GM12892 (cell line): ENCODE results near the gene OR2H2.

Source experiments
- DNase-seq: peaks from one replicate; pipeline ENCODE4 v3.0.0; 2011; ENCODE audit not compliant: insufficient read length
- FAIRE-seq: peaks from 2 replicates; lab custom pipeline; 2011; peaks lifted over from hg19 to GRCh38; lab: Jason Lieb, UNC
- POLR2A ChIP-seq: IDR thresholded peaks from 2 replicates; pipeline ENCODE4 v1.6.1; 2011; ENCODE audit warnings: low read depth, low read length, control low read depth
- POLR2AphosphoS5 ChIP-seq: IDR thresholded peaks from 2 replicates; pipeline ENCODE4 v1.6.1; 2011; ENCODE audit warnings: low read depth, low read length, control low read depth
- TAF1 ChIP-seq: IDR thresholded peaks from 2 replicates; pipeline ENCODE4 v1.6.1; 2011; ENCODE audit warnings: low read depth, mild to moderate bottlenecking, control low read depth, low read length, borderline replicate concordance

OR2H2 gene

DNA sequence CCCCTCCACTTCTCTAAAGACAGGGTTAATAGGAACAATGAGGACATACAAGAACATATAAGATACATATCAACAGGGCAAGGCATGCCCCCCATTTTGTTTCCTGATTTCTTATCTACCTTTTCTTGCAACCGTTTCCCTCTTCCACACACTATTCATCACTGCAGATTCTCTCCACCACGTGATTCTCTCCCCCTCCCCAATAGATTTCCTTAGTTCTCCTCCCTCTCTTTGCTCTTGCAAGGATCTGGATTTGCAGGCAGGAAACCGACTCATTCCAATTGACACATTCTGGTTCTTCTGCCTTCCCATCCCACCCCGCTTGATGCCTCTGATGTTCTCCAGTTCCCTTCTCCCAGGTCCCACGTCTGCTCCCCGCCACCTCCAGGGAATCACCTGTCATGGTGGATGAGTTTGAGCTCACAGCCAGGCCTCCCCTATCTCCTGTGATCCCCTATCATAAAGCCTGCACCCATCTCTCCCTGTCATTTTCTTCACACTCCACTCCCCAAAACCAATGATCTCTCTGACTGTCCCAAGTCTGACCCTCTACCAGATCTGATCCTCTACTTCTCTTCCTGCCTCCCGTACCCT lies 40.5 kb downstream of the OR2H2 start:
- TF ChIP-seq POLR2AphosphoS5 (no peak), TAF1 (no peak), POLR2A (no peak)

DNA sequence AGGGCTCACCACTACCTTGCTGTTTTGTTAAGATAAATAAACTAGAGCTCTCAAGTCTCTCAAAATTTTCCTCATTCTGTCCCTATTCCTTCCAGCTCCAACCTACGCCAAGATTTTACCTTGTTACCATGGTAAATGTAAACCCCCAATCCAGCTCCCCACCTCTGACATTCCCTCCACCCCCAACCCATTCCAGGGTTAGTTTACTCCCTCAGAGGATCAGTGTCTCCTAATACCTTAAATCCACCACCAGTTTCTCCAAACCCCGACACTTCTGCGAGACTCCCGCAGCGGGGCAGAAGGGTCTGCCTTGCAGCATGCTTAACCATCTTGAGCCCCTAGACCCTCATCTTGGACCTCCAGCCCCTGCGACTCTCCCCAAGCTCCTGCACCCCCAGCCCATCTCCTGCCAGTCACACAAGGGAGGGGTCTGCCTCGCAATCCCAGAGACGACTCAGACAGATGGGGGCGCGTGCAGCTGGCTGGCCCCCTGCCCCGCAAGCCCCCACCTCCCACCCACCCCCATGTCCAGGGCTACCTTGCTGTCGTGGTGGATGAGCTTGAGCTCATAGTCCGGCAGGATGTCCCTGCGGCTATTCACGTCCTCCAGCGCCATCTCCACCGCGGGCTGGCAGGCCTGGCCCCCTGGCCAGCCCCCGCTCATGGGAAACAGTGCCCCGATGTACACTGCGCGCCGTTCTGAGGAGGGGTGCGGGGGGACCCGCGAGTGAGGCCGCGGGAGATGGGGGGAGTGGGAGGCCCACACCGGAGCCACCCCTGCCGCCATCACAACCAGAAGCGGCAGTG lies 42.2 kb downstream of the OR2H2 start:
- no peak for DNase-seq
- TF ChIP-seq POLR2AphosphoS5 (no peak), TAF1 (no peak), POLR2A (no peak)
- no peak for FAIRE-seq

More for the DNA sequence above, 40.5 kb downstream of the OR2H2 start:
- no peak for DNase-seq
- no peak for FAIRE-seq

DNA sequence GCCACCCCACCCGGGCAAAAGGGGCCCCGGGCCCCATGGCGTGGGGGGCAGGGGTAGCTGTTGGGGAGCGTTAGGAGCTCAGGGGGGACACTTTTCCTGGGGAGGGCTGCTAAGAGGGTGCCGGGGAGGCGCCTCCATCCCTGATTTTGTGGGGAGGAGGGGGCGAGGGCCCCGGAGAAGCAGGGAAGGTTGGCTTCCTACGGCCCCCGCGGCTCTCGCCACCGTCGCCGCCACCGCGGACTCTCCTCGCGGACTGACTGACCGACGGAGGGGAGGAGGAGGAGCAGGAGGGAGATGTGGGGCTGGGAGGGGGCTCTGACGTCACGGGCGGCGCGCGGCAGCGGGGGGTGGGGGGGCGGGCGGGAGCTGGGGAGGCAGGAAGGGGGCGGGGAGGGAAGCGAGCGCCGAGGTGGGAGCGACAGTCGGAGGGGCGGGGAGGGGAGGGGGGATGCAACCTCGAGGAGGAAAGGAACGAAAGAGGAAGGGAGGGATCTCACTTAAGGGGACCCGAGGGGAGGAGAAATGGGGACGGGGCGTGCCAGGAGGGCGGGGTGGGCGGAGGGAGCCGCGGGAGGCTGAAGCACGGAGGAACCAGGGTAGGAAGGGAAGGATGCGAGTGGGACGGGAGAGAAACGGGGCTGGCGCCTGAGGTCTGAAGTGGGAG lies 43.0 kb downstream of the OR2H2 start:
- FAIRE-seq (peak; percentile 56), DNase-seq (peak; percentile 34)
- TF ChIP-seq POLR2A (no peak), POLR2AphosphoS5 (no peak), TAF1 (no peak)

DNA sequence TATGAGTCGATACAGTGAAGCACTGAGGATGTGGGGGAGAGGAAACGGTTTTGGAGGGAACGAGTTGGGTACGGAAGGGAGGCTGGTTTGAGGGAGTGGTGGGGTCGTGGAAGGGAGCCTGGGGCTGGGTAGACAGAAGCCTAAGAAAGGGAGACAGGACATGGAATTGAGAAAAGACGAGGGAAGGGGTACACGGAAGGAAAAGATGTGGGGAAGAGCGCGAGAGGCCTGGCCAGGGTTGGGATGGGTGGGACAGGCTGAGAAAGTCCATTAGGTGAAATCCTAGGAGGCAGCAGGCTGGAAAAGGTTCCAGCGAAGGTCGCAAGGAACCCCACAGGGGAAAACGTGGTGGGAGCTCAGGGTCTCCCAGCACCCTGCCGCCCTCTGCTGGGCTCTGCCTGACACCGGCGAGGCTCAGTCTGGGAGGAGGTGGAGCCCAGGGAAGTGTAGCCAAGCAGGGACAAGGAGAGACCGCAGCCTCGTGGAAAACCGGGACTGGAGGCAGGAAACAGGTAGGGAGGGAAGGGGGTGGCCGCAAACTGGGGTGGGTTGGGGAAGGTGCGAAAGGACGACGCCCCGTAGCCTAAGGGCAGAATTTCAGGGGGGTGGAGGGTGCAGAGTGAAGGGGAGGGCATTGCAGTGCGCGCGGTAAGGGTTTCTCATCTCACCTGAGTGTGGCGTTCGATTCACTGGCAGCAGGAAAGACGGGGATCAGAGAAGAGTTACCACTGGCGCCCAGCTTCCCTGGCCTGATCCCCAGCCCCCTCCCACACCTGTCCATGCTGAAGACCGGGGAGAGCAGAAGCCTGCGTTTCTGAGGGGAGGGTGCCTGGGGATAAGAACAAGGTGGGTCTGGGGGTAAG lies 43.7 kb downstream of the OR2H2 start:
- TF ChIP-seq POLR2AphosphoS5: no peak
- TF ChIP-seq POLR2A: no peak
- no peak for TF ChIP-seq TAF1
- FAIRE-seq (no peak), DNase-seq (peak; percentile 60)

DNA sequence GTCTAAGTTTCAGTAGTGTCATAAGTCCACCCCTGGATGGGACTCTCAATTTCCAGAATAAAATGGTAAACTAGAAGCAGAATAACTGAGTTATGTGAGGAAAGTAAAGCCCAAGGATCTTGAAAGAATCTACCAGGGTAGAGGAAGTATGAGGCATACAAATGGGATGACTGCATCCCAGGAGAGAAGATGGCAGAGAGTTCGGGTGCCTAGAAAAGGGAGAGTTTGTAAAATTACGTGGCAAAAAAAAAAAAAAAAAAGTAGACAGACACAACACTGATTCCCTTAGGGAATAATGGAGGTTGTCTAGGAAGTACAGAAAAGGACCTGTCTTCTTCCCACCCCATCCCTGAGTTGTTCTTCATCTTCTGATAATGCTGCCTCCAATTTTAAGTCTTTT lies 44.6 kb downstream of the OR2H2 start:
- no peak for TF ChIP-seq POLR2A
- no peak for TF ChIP-seq TAF1
- TF ChIP-seq POLR2AphosphoS5: no peak
- DNase-seq (no peak), FAIRE-seq (no peak)

DNA sequence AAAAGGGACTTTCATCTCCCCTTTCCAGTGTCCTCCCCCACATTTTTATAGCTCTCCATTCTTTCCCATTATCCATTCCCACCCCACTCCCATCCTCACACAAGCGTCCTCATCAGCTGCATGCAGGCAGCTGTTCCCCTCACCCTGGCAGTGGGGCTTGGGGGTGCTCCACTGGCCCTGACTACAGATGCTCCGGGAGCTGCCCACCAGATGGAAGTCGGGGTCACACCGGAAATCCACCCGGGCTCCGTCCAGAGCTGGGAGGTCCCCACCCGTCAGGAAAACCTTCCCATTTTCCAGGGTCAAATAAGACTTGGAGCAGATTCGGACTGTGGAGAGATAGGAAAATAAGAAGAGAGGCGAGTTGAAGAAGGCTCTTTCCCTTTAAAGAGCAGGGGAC lies 45.4 kb downstream of the OR2H2 start:
- DNase-seq (no peak), FAIRE-seq (no peak)
- TF ChIP-seq POLR2AphosphoS5 (no peak), POLR2A (no peak), TAF1 (no peak)

DNA sequence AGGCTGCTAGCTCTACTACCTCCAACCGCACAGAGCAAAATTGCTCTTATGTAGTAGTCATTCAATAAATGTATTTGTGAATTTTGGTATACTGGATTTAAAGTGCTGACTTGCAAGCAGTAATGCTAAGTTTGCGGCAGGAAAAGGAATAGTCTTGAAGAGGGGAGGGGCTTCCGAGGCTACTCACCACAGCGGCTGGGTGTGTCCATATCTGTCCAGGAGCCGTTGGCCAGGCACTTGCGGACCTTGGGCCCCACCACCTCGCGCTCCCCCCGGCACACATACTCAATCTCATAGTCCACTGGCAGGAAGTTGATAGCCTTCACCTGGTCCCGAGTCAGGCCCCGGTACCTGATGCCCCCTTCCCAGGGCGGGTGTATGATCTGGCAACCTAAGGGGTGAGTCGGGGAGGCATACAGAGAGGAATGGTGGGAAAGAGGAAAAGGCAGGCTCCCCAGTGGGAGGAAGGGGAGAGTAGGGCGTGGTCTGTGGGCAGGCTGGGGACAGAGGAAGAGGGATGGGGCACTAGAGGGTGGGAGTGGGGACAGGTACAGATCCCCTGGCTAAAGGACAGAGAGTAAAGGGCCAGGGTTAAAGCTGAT lies 46.4 kb downstream of the OR2H2 start:
- FAIRE-seq: no peak
- TF ChIP-seq POLR2AphosphoS5 (no peak), POLR2A (no peak), TAF1 (no peak)
- no peak for DNase-seq

DNA sequence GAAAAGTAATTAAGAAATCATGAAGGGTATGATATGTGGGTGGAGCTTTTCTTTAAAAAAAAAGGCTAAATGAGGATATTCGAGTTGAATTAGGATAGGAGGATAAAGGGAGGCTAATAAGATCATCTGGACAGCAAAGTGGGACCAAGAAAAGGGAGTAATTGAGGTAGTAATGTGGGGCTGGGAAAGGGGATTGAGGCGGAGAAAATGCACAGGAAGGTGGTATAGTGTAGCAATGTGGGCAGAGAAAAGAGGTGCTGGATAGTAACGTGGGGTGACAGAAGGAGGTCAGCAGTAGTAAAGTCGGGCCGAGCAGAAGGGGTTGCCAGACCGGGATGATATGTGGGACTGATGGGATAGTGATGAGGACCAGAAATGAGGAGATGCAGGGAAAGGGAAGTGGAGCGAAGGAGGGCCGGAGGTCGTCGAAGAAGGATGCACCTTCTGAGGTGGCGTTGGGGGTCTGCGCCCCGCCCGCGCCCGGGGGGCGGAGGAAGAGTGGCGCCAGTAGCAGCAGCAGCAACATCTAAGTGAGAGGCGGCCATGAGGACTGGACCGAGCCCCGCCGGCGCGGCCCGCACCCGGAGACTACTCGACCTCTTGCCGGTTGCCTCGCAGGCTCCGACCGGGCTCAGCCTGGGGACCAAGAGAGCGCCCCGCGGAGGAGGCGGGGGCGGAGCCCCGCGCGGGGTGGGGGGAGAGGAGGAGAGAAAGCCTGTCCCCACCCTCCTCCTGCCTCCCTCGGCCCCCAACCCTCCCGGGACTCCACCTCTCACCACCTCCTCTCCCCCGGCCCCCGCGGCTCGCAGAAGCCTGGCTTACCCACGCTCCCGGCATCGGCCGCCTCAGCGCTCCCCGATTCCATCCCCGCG lies 47.2 kb downstream of the OR2H2 start:
- peak; percentile 81 for FAIRE-seq
- DNase-seq: no peak
- no peak for TF ChIP-seq POLR2AphosphoS5
- no peak for TF ChIP-seq POLR2A
- no peak for TF ChIP-seq TAF1

DNA sequence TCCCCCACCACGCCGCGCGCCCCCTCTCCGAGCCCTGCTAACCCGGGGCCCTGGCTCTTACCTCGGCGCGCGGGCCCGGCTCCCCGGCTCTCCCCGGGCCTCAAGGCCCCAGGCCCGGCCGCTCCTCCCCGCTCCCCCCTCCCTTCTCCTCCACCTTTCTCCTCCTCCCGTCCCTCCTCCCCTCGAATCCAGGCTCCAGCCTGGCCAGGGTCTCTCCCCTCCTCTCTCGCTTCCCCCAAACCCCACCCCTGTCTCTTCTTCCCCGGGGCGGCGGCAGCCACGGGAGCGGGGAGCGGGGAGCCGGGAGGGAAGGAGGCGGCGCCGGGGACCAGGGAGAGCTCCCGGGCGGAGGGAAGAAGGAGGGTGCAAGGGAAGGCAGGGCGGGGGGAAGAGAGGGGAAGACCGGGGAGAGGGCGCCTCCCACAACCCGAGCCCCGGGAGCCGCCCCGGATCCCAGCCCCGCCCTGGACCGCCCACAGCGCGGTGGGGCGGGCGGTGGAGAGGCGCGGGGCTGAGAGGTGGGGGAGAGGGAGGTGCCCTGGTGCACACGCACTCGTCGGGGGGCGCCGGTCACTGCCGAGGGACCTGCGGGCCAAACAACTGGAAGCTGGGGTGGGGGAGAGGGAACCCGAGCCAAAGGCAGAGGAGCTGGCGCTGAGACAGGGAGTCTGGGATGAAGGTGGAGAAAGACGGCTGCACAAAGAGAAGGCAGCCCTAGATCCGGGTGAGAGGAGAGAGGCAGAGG lies 48.0 kb downstream of the OR2H2 start, which contains the start of gene GABBR1:
Gene GABBR1 (minus strand): TSS at position 395 of the 745 bp plus-strand sequence. CDS start 798 bp downstream, outside the sequence.
- DNase-seq: peak; percentile 85
- TF ChIP-seq POLR2A (no peak), TAF1 (no peak), POLR2AphosphoS5 (no peak)
- FAIRE-seq: peak; percentile 36
